C4-2B (cell line): Measurements from ENCODE around the gene TEAD2.

Experiments
- CTCF ChIP-seq: fragments of 450-650 bp; conservative IDR thresholded peaks from 2 replicates; pipeline ENCODE4 v1.5.1; 2017; ENCODE audit warnings: mild to moderate bottlenecking
- ZFX ChIP-seq: fragments of 450-650 bp; IDR thresholded peaks from 2 replicates; pipeline ENCODE4 v1.6.1; 2017

GRCh38 chr19:49387936-49388372, 25.7 kb upstream of the TEAD2 start, which contains the start of gene KASH5:
- TF ChIP-seq CTCF: no peak
- TF ChIP-seq ZFX: no peak
